ENCODE data around the gene FOXN1.

Gene FOXN1

GRCh38 chr17:28495635-28496034 lies 10.5 kb upstream of the FOXN1 start:
- Histone ChIP-seq H3K4me3 (ENCODE audit: low read depth, low read length) (no peak overlapping the region), H3K27me3 (ENCODE audit: insufficient read depth, low read depth, severe bottlenecking) (no peaks in the 10 kb centered on the region), H3K27ac (no peak overlapping the region), H3K36me3 (no peaks in the 10 kb centered on the region), H3K9me3 (ENCODE audit: severe bottlenecking) (no peaks in the 10 kb centered on the region)
- no peak for TF ChIP-seq CTCF (IDR thresholded peaks at IDR 0.05; ENCODE audit: low read depth, low read length)
- no peak for DNase-seq

GRCh38 chr17:28497931-28498330 lies 8.2 kb upstream of the FOXN1 start:
- no peak for TF ChIP-seq CTCF (IDR thresholded peaks at IDR 0.05; ENCODE audit: low read depth, low read length)
- no peaks in the 10 kb centered on the region for H3K36me3 ChIP-seq
- no peaks in the 10 kb centered on the region for H3K9me3 ChIP-seq (ENCODE audit: severe bottlenecking)
- no peaks in the 10 kb centered on the region for H3K27me3 ChIP-seq (ENCODE audit: insufficient read depth, low read depth, severe bottlenecking)
- H3K27ac ChIP-seq, result no peak overlapping the region
- no peak overlapping the region for H3K4me3 ChIP-seq (ENCODE audit: low read depth, low read length)
- DNase-seq, result no peak

GRCh38 chr17:28498652-28499363 lies 7.3 kb upstream of the FOXN1 start:
- Histone ChIP-seq H3K4me3 (ENCODE audit: low read depth, low read length) (no peak overlapping the region), H3K27ac (no peak overlapping the region), H3K27me3 (ENCODE audit: insufficient read depth, low read depth, severe bottlenecking) (no peaks in the 10 kb centered on the region), H3K36me3 (no peaks in the 10 kb centered on the region), H3K9me3 (ENCODE audit: severe bottlenecking) (no peaks in the 10 kb centered on the region)
- TF ChIP-seq CTCF (IDR thresholded peaks at IDR 0.05; ENCODE audit: low read depth, low read length), result no peak
- DNase-seq, result no peak

- no peak for DNase-seq
- no peaks in the 10 kb centered on the region for H3K9me3 ChIP-seq (ENCODE audit: severe bottlenecking)
- TF ChIP-seq CTCF (IDR thresholded peaks at IDR 0.05; ENCODE audit: low read depth, low read length), result no peak
- no peaks in the 10 kb centered on the region for H3K27me3 ChIP-seq (ENCODE audit: insufficient read depth, low read depth, severe bottlenecking)
- H3K36me3 ChIP-seq, result no peaks in the 10 kb centered on the region
- H3K27ac ChIP-seq, result no peak overlapping the region
- H3K4me3 ChIP-seq (ENCODE audit: low read depth, low read length), result no peak overlapping the region
Measured at GRCh38 chr17:28499364-28499664, 6.8 kb upstream of the FOXN1 start.

- Histone ChIP-seq H3K27me3 (ENCODE audit: insufficient read depth, low read depth, severe bottlenecking) (no peaks in the 10 kb centered on the region), H3K27ac (peak overlapping the region; percentile 66), H3K36me3 (no peaks in the 10 kb centered on the region), H3K4me3 (ENCODE audit: low read depth, low read length) (no peak overlapping the region), H3K9me3 (ENCODE audit: severe bottlenecking) (no peaks in the 10 kb centered on the region)
- DNase-seq, result no peak
- no peak for TF ChIP-seq CTCF (IDR thresholded peaks at IDR 0.05; ENCODE audit: low read depth, low read length)
Measured at GRCh38 chr17:28499684-28500357, 6.3 kb upstream of the FOXN1 start.
